NCI-H345 treated with DMSO at 0.1 percent for 48 hours (cell line): Measurements from ENCODE around the gene AAK1.
"Not testable (repeated sequence)": the region's sequence is repeated elsewhere in the genome, so short reads cannot be mapped to it uniquely, and the experiment has no call there.

Experiments
- DNase-seq: peaks from one replicate; lab custom pipeline; 2025; ENCODE audit not compliant: unreplicated experiment; lab: John Stamatoyannopoulos, UW

AAK1 gene

DNA sequence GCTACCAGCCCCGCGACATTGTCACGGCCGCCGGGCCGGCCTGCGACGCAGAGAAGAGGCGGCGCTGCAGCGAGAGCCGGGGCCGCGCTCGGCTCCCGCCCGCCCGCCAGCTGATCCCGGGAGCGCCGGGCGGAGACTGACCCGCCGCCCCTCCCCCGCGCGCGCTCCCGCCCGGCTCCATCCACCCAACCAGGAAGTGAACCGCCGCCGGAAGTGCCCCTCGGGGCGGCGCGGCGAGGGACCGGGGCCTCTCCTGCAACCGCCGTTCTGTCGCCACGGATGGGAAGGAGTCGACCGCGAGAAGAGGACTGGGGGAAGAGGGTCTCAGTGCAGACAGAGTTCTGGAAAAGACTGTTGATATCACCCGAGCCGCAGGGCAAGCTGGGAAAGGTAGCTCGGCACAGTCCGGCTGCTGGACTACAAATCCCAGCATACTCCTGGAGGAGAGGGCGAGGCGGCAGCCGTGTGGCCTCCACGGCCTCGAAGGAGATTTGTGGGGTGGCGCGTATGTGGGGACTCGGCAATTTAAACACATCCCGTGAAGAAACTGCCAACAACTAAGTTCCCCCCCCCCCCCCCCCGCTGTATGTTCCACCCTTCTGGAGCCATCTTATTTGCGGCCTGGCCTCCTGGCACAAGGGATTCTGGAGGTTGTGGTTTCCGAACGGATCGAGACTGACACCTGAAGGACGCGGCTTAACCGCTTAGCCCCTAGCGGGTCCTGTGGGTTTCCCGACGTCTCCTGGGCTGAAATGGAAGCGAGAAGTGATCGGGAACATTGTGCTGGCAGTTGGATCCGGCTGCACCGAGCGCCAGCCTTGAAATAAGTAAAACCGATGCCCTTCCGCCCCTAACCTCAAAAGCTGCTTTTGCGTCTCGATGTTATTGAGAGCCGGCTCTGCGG is at the start of gene AAK1:
TSS of gene AAK1 (minus strand) at position 138 of the 904 bp plus-strand sequence. CDS start 699 bp downstream, outside the sequence.
- peak; percentile 71 for DNase-seq

DNA sequence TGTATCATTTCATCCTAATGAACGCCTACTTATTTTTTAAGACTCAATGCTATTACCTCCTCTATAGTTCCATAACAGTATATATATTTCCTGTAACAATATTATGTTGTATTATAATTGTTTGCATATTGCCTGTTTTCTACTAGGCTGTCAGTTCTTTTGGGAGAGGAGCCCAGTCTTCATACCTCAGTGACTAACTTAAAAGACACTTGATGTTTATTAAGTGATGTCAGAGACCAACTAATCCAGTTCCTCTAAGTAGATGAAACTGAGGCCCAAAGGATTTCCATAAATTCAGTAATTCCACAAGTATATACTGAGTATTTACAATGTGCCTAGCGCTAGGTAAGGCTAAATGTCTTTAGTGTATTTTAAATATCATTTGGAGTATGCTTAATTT is 48.9 kb upstream of the AAK1 start:
- no peak for DNase-seq

DNA sequence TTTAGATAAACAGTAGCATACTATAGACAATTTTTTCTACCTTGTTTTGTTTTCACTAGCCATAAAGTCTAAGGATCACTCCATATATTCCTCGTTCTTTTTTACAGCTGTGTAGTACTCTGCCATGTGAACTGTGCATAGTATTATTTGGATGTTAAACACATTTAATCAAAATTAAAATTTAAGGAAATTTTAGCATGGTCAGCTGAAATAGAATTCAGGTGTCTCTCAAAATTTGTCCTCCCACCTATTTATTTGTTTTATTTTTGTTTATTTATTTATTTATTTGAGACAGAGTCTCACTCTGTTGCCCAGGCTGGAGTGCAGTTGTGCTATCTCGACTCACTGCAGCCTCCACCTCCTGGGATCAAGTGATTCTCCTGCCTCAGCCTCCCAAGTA is 46.4 kb upstream of the AAK1 start:
- no peak for DNase-seq

DNA sequence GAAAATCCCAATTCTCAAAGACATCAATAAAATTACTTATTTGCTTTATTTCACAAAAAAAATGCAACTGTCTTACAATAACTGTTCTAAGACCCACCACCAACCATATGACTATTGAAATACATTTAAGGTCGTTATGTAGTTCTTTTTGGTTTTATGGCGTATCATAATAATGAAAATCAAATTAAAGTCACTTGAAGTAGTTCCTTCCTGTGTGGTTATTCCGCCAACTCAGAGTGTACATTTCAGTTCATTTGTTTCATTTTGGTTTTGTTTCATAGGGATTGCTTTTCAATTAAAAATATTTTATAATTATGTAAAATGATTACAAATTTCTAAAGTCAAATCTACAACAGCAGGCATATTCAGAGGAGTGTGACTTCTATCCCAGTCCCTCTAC is 45.9 kb upstream of the AAK1 start:
- no peak for DNase-seq

DNA sequence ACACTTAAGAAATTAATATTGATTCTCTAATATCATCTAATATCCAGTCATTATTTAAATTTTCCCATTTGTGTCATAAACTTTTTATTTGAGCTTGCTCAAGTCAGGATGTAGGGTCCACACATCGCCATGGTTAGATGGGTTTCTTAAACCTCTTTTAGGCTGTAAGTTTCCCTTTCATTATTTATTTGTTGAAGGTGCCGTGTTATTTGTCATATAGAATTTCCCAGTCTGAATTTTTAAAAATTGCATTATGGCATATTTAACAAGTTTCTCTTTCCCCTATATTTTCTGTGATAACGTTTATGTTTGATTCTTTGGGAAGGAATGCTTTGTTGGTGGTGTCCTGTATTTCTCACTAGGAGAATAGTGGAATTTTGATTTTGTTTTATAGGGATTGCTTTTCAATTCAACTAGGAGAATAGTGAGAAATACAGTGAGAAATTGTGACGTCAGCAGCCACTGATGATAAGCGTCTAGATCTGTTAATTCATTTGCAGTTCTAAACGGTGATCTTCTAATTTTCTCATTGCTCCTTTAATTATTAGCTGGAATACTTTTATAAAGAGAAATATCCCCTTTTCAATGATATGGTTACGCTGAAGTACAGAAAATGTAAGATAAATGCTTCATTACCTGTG is 44.6 kb upstream of the AAK1 start:
- DNase-seq = no peak

DNA sequence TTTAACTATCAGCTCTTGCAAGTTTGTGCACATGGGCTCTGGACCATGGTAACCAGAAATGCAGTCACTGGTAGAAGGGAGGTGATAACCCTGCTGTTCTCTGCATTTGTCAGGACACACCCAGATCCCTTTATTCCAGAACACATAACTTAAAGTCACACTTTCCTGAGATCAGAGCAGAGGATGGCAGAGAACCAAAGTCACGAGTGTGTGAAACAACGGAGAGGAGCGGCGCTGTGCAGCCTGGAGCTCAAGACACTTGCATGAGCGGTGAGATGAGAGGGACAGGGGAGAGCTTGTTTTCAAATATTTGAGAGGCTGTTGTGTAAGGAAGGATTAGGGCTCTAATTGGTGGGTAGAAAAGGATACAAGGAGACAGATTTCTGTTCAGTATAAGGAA is 43.3 kb upstream of the AAK1 start:
- DNase-seq = no peak

DNA sequence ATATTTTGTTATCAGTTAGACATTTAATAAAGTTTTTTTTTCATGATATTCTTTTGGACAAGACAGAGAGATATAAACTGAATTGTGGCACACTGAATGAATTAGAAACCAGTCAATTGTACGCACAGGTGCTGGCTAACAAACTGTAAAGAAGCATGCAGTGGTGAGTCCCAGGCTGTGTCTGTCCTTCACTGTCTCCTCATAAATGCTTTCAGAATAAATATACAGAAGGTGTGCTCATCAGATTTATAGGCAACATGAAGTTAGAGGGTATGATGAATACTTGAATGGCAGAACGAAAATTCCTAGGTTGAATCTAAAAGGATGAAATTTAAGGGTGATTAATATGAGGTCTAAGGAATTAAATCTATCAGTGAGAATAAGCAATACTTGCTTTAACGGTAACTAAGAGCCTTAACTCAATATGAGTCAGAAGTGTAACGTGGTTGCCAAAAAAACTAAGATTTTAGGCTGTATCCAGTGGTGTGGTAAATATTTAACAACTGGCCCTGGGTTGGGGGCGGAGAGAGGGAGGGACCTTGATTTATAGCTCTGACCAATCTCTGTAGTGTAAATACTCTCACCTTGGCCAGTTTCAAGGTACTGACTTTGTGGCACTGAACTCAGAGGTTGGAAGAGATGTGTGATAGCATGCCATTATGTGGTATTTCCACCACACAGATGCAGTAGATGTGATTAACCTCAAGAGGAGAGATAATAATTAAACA is 41.9 kb upstream of the AAK1 start:
- DNase-seq = no peak

DNA sequence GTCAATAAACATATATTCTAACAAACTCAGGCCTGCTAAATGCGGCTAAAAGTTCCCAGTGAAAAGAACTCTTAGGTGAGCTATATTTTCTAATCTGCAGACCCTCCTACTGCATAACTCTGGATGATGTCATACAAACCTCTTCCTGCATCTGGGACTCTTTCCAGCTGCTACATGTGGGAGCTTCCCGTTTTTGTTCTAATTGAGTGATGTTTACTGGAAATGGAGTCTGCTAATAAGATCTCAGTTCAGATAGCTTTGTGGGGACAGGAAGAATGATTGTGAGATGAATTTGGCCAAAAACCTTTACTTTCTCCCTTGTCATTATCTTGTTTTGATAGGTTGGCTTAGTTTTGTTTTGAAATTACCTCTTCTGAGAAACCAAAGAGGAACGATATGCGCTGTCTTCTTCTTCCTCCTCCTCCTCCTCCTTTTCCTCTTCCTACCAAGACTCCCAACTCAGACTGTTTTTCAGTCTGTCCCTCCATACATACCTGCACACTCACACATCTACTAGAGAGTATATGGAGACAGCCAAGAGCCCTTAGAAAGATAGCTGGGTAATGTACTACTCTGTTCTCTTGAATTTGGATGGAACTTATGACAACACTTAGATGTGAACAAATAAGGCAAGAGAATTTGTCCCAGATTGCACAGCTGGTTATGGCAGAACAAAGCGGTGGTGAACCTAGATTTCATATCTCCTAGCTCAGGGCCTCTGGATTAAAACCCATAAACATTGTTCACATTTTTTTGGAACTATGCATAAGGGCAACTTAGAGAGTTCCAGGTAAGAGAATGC is 39.8 kb upstream of the AAK1 start:
- DNase-seq = no peak

DNA sequence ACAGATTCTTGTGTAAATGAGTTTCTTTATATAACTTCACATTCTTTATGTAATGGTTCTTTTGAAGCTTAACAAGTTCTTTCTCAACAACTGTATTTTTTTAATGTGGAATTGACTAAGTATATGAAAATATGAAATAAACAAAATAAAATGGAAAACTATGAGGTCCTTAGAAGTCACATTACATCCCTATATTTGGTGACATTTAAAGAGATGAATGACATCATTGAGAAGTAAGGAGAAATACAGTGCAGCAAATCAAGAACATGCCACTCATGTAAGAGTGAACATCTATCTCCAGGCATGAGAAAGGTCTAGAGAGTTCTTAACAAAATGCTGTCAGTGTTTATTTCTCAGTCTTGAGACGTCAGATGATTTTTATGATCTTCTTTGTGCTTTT is 39.0 kb upstream of the AAK1 start:
- DNase-seq = no peak

DNA sequence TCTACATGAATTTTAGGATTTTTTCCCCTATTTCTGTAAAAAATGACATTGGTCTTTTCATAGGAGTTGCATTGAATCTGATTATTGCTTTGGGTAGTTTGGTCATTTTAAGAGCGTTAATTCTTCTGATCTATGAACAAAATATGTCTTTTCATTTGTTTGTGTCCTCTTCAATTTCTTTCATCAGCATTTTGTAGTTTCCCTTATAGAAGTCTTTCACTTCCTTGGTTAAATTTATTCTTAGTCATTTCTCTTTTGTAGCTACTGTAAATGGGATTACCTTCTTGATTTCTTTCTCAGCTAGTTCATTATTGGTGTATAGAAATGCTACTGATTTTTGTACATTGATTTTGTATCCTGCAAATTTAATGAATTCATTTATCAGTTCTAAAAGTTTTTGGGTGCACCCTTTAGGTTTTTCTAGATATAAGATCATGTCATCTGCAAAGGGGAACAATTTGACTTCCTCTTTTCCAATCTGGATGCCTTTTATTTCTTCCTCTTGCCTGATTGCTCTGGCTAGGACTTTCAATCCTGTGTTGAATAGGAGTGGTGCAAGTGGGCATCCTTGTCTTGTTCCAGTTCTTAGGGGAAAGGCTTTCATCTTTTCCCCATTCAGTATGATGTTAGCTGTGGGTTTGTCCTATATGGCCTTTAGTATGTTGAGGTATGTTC is 36.6 kb upstream of the AAK1 start:
- no peak for DNase-seq

DNA sequence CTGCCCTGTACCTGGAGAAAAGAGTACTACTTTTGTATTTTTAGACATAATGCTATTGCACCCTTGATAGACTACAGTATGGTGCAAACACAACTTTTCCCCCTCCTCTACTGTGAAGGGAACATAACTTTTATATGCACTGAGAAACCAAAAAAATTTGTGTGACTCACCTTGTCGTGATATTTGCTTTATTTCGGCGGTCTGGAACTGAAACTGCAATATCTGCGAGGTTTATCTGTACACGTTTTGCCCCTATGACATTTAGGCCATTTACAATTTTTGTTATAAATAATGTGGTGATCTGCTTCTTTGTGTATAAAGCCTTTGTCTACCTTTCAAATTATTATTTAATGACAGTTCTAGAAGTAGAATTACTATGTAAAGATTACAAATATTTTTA is 34.4 kb upstream of the AAK1 start:
- no peak for DNase-seq

DNA sequence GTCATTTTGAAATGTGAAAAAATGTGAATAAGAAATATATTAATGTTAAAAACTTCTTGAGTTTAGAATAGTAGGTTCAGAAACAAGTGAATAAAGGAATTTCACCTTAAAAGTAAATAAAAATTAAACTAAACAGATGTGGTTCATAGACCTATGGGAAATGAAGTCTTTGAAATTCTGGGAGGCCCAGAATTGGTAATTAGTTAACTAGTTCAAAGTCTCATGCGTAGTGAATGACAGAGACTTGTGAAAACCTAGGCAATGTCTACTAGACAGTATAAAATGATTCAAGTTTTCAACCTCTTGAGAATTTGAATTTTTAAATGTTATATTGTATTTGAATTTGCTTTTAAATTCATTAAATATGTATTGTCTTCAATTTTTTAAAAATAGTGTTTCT is 32.6 kb upstream of the AAK1 start:
- no peak for DNase-seq

DNA sequence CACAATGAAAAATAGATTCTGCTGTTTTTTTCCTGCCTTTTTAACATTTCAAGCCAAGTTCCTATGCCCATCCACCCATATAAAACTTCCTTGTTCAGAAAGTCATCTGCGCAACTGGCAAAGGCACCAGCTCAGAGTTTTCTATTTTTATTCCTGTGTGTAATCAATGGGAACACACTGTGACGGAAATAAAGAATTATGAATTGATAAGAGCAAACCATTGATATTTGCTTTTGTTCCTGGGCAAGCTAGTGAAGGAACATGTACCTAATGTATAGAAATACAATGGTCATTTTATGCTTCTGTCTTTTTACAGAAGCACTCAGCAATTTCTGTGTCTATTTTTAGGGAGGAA is 30.8 kb upstream of the AAK1 start:
- DNase-seq = no peak

DNA sequence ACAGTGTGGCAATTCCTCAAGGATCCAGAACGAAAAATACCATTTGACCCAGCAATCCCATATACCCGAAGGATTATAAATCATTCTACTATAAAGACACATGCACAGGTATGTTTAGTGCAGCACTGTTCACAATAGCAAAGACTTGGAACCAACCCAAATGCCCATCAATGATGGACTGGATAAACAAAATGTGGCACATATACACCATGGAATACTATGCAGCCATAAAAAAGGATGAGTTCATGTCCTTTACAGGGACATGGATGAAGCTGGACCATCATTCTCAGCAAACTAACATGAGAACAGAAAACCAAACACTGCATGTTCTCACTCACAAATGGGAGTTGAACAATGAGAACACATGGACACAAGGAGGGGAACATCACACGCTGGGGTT is 29.6 kb upstream of the AAK1 start:
- not testable (repeated sequence) for DNase-seq

DNA sequence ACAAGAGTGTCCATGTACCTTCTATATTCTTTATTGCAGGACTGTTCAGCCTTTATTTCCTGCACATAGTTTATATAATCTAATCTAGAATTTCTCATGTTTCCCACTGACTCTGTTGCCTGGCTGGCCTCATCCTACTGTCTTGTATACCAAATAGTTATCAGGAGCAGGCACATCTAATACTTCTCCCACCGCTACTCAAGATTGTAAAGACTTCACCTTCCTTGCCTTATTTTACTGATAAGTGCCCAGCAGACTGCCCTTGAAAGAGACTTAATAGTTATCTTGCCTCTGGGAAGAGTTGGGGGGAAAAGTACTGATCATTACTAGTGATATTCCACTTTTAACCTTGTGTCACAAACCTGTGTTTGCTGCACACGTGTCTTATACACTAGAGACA is 26.1 kb upstream of the AAK1 start:
- DNase-seq = no peak

DNA sequence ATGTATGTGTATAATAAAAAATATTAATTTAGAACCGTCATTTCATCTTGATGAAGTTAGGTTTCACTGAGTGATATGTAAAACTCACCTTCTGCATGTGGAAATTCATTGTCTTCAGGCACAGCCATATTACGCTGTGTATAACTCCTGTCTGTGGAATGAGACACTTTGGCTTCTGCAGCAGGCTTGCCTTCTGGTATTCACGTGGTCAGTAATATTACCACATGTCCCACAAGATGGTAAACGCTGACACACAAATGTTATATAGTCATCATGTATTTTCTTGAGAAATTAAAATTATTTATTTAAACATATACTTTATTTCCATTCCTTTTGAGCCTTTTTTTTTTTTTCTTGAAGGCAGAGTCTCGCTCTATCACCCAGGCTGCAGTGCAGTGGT is 25.1 kb upstream of the AAK1 start:
- DNase-seq = no peak

DNA sequence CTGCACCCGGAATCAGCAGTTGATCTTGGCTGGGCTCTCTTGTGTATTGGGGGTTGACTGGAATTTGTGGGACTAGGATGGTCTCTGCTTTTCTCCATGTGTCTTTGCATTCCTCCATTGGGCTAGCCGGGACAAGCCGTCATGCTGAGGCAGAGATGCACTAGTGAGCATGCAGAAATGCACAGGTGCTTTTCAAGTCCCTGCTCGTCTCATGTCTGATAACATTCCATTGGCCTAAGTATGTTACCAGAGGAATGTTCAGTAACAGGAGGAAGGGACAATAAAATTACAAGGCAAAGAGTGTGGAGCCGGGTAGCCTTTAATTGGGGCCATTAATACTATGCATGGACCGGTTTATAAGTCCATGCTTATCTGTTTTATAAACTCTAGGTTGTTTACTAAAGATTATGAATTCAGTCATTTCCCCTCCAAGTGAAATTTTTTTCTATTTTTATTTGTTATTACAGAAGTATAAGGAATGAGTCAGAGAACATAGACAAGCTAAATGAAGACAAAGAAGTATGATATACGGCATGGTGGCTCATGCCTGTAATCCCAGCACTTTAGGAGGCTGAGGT is 24.4 kb upstream of the AAK1 start:
- DNase-seq = no peak

DNA sequence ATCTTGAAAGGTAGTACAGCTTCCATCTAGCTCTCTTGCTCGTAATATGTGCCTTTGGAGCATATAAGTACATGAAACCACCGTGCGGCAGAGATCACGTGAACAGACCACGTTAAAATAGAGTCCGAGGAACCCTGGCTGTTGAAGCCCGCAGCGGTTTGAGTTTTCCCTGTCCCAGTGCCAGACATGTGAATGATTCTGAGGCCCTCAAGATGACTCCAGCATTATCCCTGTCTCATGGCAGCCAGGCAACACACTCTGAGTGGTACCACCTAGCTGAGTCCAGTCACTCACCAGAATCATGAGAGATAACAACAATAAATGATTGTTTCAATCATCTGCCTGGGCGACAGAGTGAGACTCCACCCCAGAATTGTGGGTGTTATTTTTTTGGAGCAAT is 21.6 kb upstream of the AAK1 start:
- no peak for DNase-seq

DNA sequence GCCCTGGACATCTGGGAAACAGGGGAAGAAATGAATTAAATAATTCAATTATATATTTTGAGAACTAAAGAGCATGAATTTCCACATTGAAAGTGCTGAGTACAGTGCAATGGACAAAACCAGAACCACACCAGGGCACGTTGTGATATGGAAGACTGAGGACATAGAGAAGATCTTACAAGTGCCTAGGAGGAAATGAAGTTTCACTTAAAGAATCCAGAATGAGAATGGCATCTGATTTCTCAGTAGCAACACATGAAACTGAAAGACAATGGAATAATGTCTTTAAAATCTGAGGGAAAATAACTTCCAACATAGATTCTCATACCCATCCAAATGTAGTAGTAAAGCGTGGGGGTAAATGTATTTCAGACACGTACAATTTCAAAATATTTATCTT is 20.3 kb upstream of the AAK1 start:
- DNase-seq = no peak

DNA sequence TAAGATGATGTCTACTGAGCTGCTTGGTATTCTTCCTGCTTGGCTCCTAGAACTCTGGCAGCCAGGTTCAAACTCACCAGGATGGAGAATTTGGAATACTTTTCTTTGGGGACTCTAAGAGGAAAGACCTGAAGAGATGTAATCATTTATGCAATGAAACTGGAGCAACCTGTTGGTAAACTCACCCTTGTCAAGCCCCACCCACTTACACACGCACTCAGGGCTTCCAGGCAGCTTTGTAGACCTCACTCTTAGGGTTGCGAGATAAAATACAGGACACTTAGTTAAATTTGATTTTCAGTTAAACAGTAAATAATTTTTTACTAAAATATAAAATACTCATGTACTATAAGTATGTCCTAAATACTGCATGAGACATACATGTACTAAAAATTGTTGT is 19.0 kb upstream of the AAK1 start:
- DNase-seq = not testable (repeated sequence)
